Measurements from ENCODE around the gene THSD4. TPM values are rescaled to one million over a fixed set of nuclear protein-coding genes. Genes with fewer than 3 reads are reported as not detected.

The THSD4 gene
- polyA plus RNA-seq, 2 of the 4 experiments (the other 2 are of a cell fraction): 15.8 to 40.7 TPM

- DNase-seq (ENCODE audit: low read depth in 1 of 2, low spot score in 1 of 2): no peak
- Histone ChIP-seq H3K4me3 (no peak overlapping the region), H3K9me3 (no peaks in the 10 kb centered on the region), H3K27ac (no peak overlapping the region), H3K4me2 (no peak overlapping the region), H3K4me1 (peaks cover 18% of the 10 kb centered on the region)
- CTCF ChIA-PET: interaction anchor here (1.0 to 3.2 kb wide), 7 partner anchors 8 to 623 kb away, joined by 3 to 14 read pairs (median 8); partner anchors contain the start of gene THSD4
- ATAC-seq: no peak
- POLR2A ChIA-PET: no interaction called here
- TF ChIP-seq HES2 (IDR thresholded peaks at IDR 0.05): no peak
- TF ChIP-seq REST (IDR thresholded peaks at IDR 0.05): no peak
- no peak for TF ChIP-seq HOXB13 (CRISPR knock-in tag; IDR thresholded peaks at IDR 0.05; ENCODE audit: low read depth)
- TF ChIP-seq CHD2 (IDR thresholded peaks at IDR 0.05; ENCODE audit: low read length, partially characterized antibody): no peak
- no peak for TF ChIP-seq FOSL2 (IDR thresholded peaks at IDR 0.05)
- TF ChIP-seq FOSL2 (CRISPR knock-in tag; IDR thresholded peaks at IDR 0.05): no peak
- no peak for TF ChIP-seq ZFP36 (IDR thresholded peaks at IDR 0.05; ENCODE audit: borderline replicate concordance, partially characterized antibody)
- no peak for TF ChIP-seq ZC3H11A (IDR thresholded peaks at IDR 0.05)
- TF ChIP-seq RAD21 (conservative IDR thresholded peaks at IDR 0.05 in 1 of 2, IDR thresholded peaks at IDR 0.05 in 1 of 2): no peak
- no peak for TF ChIP-seq POLR2AphosphoS2 (conservative IDR thresholded peaks at IDR 0.05; ENCODE audit: low read length)
- TF ChIP-seq MAX (IDR thresholded peaks at IDR 0.05): no peak
- no peak for FAIRE-seq
- 82% methylated on average over 4 of the region's 4 CpGs for WGBS (ENCODE audit: missing lambda C conversion rate)
Observed at GRCh38 chr15:71107501-71107815, 7.8 kb upstream of the THSD4 start.

GRCh38 chr15:71109130-71109529 lies 6.1 kb upstream of the THSD4 start:
- H3K4me1 ChIP-seq: peaks cover 23% of the 10 kb centered on the region
- no peak for TF ChIP-seq JUNB (IDR thresholded peaks at IDR 0.05)
- no peak for TF ChIP-seq NFE2L2 (conservative IDR thresholded peaks at IDR 0.05; ENCODE audit: low read length)
- TF ChIP-seq RAD21 (conservative IDR thresholded peaks at IDR 0.05 in 1 of 2, IDR thresholded peaks at IDR 0.05 in 1 of 2): peak; percentile 36 to 49; a peak in 4 of 5 replicates
- peak; percentile 11; the same call in 1 of the 3 replicates for TF ChIP-seq SMC3 (IDR thresholded peaks at IDR 0.05)
- ChIA-PET CTCF (interaction anchor here (0.8 to 3.2 kb wide), 14 partner anchors 10 to 692 kb away, joined by 3 to 14 read pairs (median 5); no protein-coding TSS in a partner anchor), POLR2A (no interaction called here)
- no peak overlapping the region for H3K4me3 ChIP-seq
- ATAC-seq: peak in 1 of 2 experiments; percentile 35; a peak in 2 of 6 replicates
- 63% methylated on average over 4 of the region's 4 CpGs for WGBS (ENCODE audit: missing lambda C conversion rate)
- no peak overlapping the region for H3K4me2 ChIP-seq
- peak; percentile 82 for FAIRE-seq
- peak overlapping the region; percentile 0 to 9; a peak in 1 of 6 replicates for H3K27ac ChIP-seq
- no peaks in the 10 kb centered on the region for H3K9me3 ChIP-seq
- DNase-seq (ENCODE audit: low read depth in 1 of 2, low spot score in 1 of 2): no peak

- CTCF ChIA-PET: interaction anchor here (0.7 to 3.2 kb wide), 5 partner anchors 17 to 334 kb away, joined by 3 to 14 read pairs (median 3); no protein-coding TSS in a partner anchor
- DNase-seq (ENCODE audit: low read depth in 1 of 2, low spot score in 1 of 2): no peak
- no peak for FAIRE-seq
Observed at GRCh38 chr15:71109905-71110304, 5.4 kb upstream of the THSD4 start.

More at GRCh38 chr15:71109905-71110304, 5.4 kb upstream of the THSD4 start:
- no peak overlapping the region for H3K4me2 ChIP-seq
- peaks cover 31% of the 10 kb centered on the region for H3K4me1 ChIP-seq
- peak overlapping the region in 1 of 2 experiments; percentile 94; a peak in 2 of 6 replicates for H3K27ac ChIP-seq
- POLR2A ChIA-PET: no interaction called here
- 79% methylated on average over 3 of the region's 3 CpGs for WGBS (ENCODE audit: missing lambda C conversion rate)
- H3K9me3 ChIP-seq: no peaks in the 10 kb centered on the region
- TF ChIP-seq MAZ (IDR thresholded peaks at IDR 0.05; ENCODE audit: borderline replicate concordance, low read depth, low read length) (no peak), MAFK (IDR thresholded peaks at IDR 0.05; ENCODE audit: partially characterized antibody) (peak; percentile 8)
- ATAC-seq: no peak
- H3K4me3 ChIP-seq: no peak overlapping the region

Measured in A549 (cell line).